ENCODE data around the gene PNPLA5. TPM values are rescaled to one million over a fixed set of nuclear protein-coding genes. Genes with fewer than 3 reads are reported as not detected.

Gene PNPLA5
- polyA plus RNA-seq, 2 of the 4 experiments (the other 2 are of a cell fraction) = not detected

GRCh38 chr22:43911351-43911750, 19.5 kb upstream of the PNPLA5 start:
- DNase-seq (ENCODE audit: low read depth in 1 of 2, low spot score in 1 of 2) (no peak), ATAC-seq (no peak), FAIRE-seq (no peak)
- H3K27ac ChIP-seq = no peak overlapping the region
- no peak overlapping the region for H3K4me3 ChIP-seq
- H3K4me2 ChIP-seq = no peak overlapping the region
- ChIA-PET POLR2A (no interaction called here), CTCF (interaction anchor here (1.4 to 2.2 kb wide), 2 partner anchors 29 to 35 kb away, joined by 4 to 7 read pairs; no protein-coding TSS in a partner anchor)
- H3K4me1 ChIP-seq = peaks cover 11% of the 10 kb centered on the region; the same call in 2 of the 3 replicates
- TF ChIP-seq, protein P1, sequence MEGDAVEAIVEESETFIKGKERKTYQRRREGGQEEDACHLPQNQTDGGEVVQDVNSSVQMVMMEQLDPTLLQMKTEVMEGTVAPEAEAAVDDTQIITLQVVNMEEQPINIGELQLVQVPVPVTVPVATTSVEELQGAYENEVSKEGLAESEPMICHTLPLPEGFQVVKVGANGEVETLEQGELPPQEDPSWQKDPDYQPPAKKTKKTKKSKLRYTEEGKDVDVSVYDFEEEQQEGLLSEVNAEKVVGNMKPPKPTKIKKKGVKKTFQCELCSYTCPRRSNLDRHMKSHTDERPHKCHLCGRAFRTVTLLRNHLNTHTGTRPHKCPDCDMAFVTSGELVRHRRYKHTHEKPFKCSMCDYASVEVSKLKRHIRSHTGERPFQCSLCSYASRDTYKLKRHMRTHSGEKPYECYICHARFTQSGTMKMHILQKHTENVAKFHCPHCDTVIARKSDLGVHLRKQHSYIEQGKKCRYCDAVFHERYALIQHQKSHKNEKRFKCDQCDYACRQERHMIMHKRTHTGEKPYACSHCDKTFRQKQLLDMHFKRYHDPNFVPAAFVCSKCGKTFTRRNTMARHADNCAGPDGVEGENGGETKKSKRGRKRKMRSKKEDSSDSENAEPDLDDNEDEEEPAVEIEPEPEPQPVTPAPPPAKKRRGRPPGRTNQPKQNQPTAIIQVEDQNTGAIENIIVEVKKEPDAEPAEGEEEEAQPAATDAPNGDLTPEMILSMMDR (IDR thresholded peaks at IDR 0.05) = no peak
- TF ChIP-seq MAX (IDR thresholded peaks at IDR 0.05) = no peak
- TF ChIP-seq SREBF2 (IDR thresholded peaks at IDR 0.05) = no peak
- TF ChIP-seq HOXB5 (CRISPR knock-in tag; IDR thresholded peaks at IDR 0.05) = no peak
- TF ChIP-seq TFCP2L1 (CRISPR knock-in tag; IDR thresholded peaks at IDR 0.05) = no peak
- no peak for TF ChIP-seq RNF2 (IDR thresholded peaks at IDR 0.05; ENCODE audit: borderline replicate concordance, low read depth)
- no peak for TF ChIP-seq CHD2 (IDR thresholded peaks at IDR 0.05; ENCODE audit: low read length, partially characterized antibody)
- TF ChIP-seq, protein P2, sequence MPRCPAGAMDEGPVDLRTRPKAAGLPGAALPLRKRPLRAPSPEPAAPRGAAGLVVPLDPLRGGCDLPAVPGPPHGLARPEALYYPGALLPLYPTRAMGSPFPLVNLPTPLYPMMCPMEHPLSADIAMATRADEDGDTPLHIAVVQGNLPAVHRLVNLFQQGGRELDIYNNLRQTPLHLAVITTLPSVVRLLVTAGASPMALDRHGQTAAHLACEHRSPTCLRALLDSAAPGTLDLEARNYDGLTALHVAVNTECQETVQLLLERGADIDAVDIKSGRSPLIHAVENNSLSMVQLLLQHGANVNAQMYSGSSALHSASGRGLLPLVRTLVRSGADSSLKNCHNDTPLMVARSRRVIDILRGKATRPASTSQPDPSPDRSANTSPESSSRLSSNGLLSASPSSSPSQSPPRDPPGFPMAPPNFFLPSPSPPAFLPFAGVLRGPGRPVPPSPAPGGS (IDR thresholded peaks at IDR 0.05) = no peak
- no peak for TF ChIP-seq JUNB (IDR thresholded peaks at IDR 0.05)
- TF ChIP-seq MAZ (IDR thresholded peaks at IDR 0.05; ENCODE audit: borderline replicate concordance, low read depth, low read length) = no peak
- no peak for TF ChIP-seq ZC3H11A (IDR thresholded peaks at IDR 0.05)
- no peak for TF ChIP-seq RAD21 (conservative IDR thresholded peaks at IDR 0.05 in 1 of 2, IDR thresholded peaks at IDR 0.05 in 1 of 2)
- TF ChIP-seq GATA3 (IDR thresholded peaks at IDR 0.05; ENCODE audit: borderline replicate concordance) = no peak
- no peak for TF ChIP-seq POLR2A (IDR thresholded peaks at IDR 0.05; ENCODE audit: low read length)
- no peak for TF ChIP-seq EHMT2 (IDR thresholded peaks at IDR 0.05; ENCODE audit: low read depth)
- no peak for TF ChIP-seq HMGXB4 (CRISPR knock-in tag; IDR thresholded peaks at IDR 0.05; ENCODE audit: borderline replicate concordance)
- TF ChIP-seq JUN (IDR thresholded peaks at IDR 0.05) = no peak
- whole genome bisulfite sequencing (ENCODE audit: missing lambda C conversion rate) = 7% methylated on average over 4 of the region's 4 CpGs
- H3K9me3 ChIP-seq = no peaks in the 10 kb centered on the region

DNA sequence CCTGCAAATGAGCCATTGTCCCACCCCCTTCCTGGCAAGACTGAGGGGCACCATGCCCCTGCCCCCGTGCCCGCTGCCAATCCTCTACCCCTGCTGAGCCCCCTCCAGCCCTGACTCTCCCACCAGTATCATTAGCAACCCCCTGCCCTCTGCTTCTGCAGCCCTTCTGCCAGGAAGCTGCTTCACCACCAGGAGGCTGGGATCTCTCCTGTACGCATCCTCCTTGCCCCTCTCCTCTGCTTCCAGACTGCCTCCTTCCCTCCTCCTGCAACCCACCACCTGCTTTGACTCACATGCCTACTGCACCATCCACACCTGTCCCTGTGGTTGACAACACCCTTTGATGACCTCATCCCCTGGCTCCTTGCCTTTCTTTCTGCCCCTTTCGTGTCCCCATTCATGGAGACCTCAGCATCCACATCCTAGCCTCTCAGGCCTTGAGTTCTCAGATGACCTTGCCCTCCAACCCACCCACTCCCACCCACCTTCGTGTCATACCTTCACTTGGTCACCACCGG, 18.4 kb upstream of the PNPLA5 start:
- H3K27ac ChIP-seq = no peak overlapping the region
- no peaks in the 10 kb centered on the region for H3K9me3 ChIP-seq
- POLR2A ChIA-PET = no interaction called here
- TF ChIP-seq HEYL (CRISPR knock-in tag; IDR thresholded peaks at IDR 0.05) (no peak), ZFP36 (IDR thresholded peaks at IDR 0.05; ENCODE audit: borderline replicate concordance, partially characterized antibody) (no peak), ZC3H11A (IDR thresholded peaks at IDR 0.05) (no peak), MAZ (IDR thresholded peaks at IDR 0.05; ENCODE audit: borderline replicate concordance, low read depth, low read length) (no peak), NPAS2 (CRISPR knock-in tag; IDR thresholded peaks at IDR 0.05; ENCODE audit: borderline replicate concordance) (no peak), CEBPB (IDR thresholded peaks at IDR 0.05) (no peak)
- no peak for ATAC-seq
- CTCF ChIA-PET = interaction anchor here (1.4 to 2.2 kb wide), 2 partner anchors 28 to 36 kb away, joined by 4 to 7 read pairs; no protein-coding TSS in a partner anchor
- DNase-seq (ENCODE audit: low read depth in 1 of 2, low spot score in 1 of 2) = no peak
- H3K4me1 ChIP-seq = peaks cover 2% of the 10 kb centered on the region; the same call in 2 of the 3 replicates
- H3K4me3 ChIP-seq = no peak overlapping the region
- FAIRE-seq = no peak
- WGBS (ENCODE audit: missing lambda C conversion rate) = 29% methylated on average over 3 of the region's 6 CpGs
- H3K4me2 ChIP-seq = no peak overlapping the region

Data from A549 (cell line).